ENCODE data around the gene RAD51D. TPM values are rescaled to one million over a fixed set of nuclear protein-coding genes. Genes with fewer than 3 reads are reported as not detected.

RAD51D gene
- total RNA-seq, 1 experiment from 2014 or later: 17.1 TPM

GRCh38 chr17:35081638-35082037 is 38.0 kb downstream of the RAD51D start:
- no peaks in the 10 kb centered on the region for H3K27me3 Mint-ChIP-seq (ENCODE audit: unreplicated experiment)
- no peak for DNase-seq
- H3K9me3 Mint-ChIP-seq (ENCODE audit: low read depth, unreplicated experiment): no peaks in the 10 kb centered on the region
- H3K4me3 Mint-ChIP-seq (ENCODE audit: low read depth, unreplicated experiment): peak overlapping the region; percentile 22
- H3K36me3 Mint-ChIP-seq (ENCODE audit: insufficient read depth, unreplicated experiment): peaks cover 34% of the 10 kb centered on the region
- no peak for TF ChIP-seq CTCF (IDR thresholded peaks at IDR 0.05; ENCODE audit: unreplicated experiment)
- H3K4me1 Mint-ChIP-seq (ENCODE audit: low read depth, unreplicated experiment): peaks cover 61% of the 10 kb centered on the region
- CTCF ChIA-PET: interaction anchor here (1.0 kb wide), 1 partner anchor 14 kb away, joined by 4 read pairs; no protein-coding TSS in a partner anchor
- H3K27ac Mint-ChIP-seq (ENCODE audit: unreplicated experiment): peak overlapping the region; percentile 60
- no TSS peak for BruUV-seq (replicated peaks)
- intact Hi-C loops (cut with micrococcal nuclease; ENCODE audit: unreplicated experiment): loop anchor here (1.0 kb wide), 1 partner anchor 7 kb away; no protein-coding TSS in a partner anchor

DNA sequence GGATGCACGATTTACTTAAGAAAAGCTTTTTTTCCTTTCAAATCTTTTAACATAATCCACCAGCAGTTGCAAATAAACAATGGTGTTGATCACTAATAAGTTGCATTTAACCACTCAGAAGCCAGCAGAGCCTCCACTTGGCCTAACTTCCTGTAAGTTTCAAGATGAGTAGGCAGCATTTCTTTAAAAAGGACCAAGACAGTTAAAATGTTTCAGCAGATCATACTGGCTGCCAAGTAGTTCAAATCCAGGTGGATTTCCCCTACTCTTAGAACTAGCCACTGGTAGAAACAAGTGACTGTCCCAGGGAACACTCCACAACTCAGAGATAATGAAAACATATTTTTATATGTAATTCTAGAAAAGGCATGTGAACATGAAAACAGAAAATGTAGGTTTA is 39.1 kb downstream of the RAD51D start:
- no TSS peak for BruUV-seq (replicated peaks)
- DNase-seq: no peak
- H3K4me1 Mint-ChIP-seq (ENCODE audit: low read depth, unreplicated experiment): peaks cover 54% of the 10 kb centered on the region
- H3K27me3 Mint-ChIP-seq (ENCODE audit: unreplicated experiment): no peaks in the 10 kb centered on the region
- intact Hi-C loops (cut with micrococcal nuclease; ENCODE audit: unreplicated experiment): no loop called here
- H3K9me3 Mint-ChIP-seq (ENCODE audit: low read depth, unreplicated experiment): no peaks in the 10 kb centered on the region
- no peak for TF ChIP-seq CTCF (IDR thresholded peaks at IDR 0.05; ENCODE audit: unreplicated experiment)
- no peak overlapping the region for H3K27ac Mint-ChIP-seq (ENCODE audit: unreplicated experiment)
- CTCF ChIA-PET: no interaction called here
- peaks cover 26% of the 10 kb centered on the region for H3K36me3 Mint-ChIP-seq (ENCODE audit: insufficient read depth, unreplicated experiment)
- no peak overlapping the region for H3K4me3 Mint-ChIP-seq (ENCODE audit: low read depth, unreplicated experiment)

GRCh38 chr17:35079547-35080423 is 39.9 kb downstream of the RAD51D start:
- Mint-ChIP-seq H3K36me3 (ENCODE audit: insufficient read depth, unreplicated experiment) (peaks cover 18% of the 10 kb centered on the region), H3K27ac (ENCODE audit: unreplicated experiment) (no peak overlapping the region), H3K27me3 (ENCODE audit: unreplicated experiment) (no peaks in the 10 kb centered on the region), H3K4me3 (ENCODE audit: low read depth, unreplicated experiment) (no peak overlapping the region), H3K9me3 (ENCODE audit: low read depth, unreplicated experiment) (no peaks in the 10 kb centered on the region), H3K4me1 (ENCODE audit: low read depth, unreplicated experiment) (peaks cover 59% of the 10 kb centered on the region)
- intact Hi-C loops (cut with micrococcal nuclease; ENCODE audit: unreplicated experiment): no loop called here
- no peak for TF ChIP-seq CTCF (IDR thresholded peaks at IDR 0.05; ENCODE audit: unreplicated experiment)
- BruUV-seq (replicated peaks): no TSS peak
- CTCF ChIA-PET: no interaction called here
- DNase-seq: no peak

DNA sequence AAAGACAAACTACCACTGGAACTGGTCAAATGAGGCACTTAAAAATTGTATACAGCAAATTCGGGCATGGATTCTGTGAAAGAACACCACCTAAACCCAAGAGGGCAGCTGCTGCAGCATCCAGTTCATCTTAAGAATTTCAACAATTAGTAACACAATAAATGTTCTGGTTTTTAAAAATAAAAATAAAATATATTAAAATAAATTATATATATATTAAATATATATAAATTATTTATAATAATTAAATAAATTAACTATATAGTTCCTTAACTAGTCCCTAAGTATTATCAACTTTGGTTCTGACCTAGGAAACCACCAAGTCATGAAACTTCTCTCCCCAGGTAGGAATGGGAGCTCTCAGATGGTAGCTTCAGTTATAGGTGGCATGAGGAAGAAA is 42.8 kb downstream of the RAD51D start:
- H3K27me3 Mint-ChIP-seq (ENCODE audit: unreplicated experiment): no peaks in the 10 kb centered on the region
- H3K4me3 Mint-ChIP-seq (ENCODE audit: low read depth, unreplicated experiment): no peak overlapping the region
- no peaks in the 10 kb centered on the region for H3K9me3 Mint-ChIP-seq (ENCODE audit: low read depth, unreplicated experiment)
- peaks cover 44% of the 10 kb centered on the region for H3K4me1 Mint-ChIP-seq (ENCODE audit: low read depth, unreplicated experiment)
- CTCF ChIA-PET: interaction anchor here (1.4 kb wide), 1 partner anchor 13 kb away, joined by 3 read pairs; the partner anchor contains the start of gene RFFL
- DNase-seq: no peak
- H3K27ac Mint-ChIP-seq (ENCODE audit: unreplicated experiment): no peak overlapping the region
- intact Hi-C loops (cut with micrococcal nuclease; ENCODE audit: unreplicated experiment): no loop called here
- no TSS peak for BruUV-seq (replicated peaks)
- no peaks in the 10 kb centered on the region for H3K36me3 Mint-ChIP-seq (ENCODE audit: insufficient read depth, unreplicated experiment)
- no peak for TF ChIP-seq CTCF (IDR thresholded peaks at IDR 0.05; ENCODE audit: unreplicated experiment)

All from Calu3 (cell line).